NCI-H187 (cell line): ENCODE measurements around the gene RAD51B.

Experiments
- DNase-seq, 2 experiments: peaks; one replicate each; lab custom pipeline; 2025; lab: John Stamatoyannopoulos, UW

The RAD51B gene

GRCh38 chr14:68528040-68528687 lies 708.6 kb downstream of the RAD51B start:
- no peak for DNase-seq

GRCh38 chr14:68530443-68530842 lies 710.9 kb downstream of the RAD51B start:
- no peak for DNase-seq

DNA sequence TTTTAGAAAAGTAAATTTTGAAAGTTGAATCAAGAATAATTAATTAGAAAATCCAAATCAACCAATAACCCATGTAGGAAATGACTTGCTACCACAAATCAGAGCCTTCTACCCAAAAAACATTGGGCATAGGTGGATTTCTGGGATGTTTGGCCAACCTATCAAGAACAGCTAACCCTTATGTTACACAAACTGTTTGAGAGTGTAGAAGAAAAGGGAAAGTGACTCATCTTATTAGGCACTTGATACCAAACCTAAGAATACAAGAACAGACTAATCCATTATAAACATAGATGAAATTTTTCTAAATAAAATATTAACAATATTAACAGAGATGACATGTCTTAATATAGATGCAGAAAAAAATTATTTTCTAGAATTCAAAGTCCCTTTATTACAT lies 712.9 kb downstream of the RAD51B start:
- no peak for DNase-seq

DNA sequence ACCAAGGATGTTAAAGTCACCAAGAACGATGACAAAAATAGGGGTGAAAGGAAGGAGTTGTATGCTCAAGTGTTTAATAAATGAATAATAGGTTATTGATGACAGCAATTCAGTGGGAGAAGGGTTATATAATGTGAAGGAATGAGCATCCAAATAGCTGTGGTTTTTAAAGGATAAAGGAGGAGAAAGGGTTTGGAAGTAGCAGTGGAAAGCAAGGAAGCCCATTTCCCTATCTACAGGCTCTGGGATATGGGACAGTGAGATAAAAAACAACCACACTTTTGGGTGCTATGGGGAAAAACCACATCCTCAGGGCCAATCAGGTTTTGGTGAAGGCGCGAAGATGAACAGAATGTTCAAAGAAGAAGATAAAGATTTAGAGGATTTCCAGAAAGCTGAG lies 714.7 kb downstream of the RAD51B start:
- DNase-seq = no peak

GRCh38 chr14:68535404-68536017 lies 715.9 kb downstream of the RAD51B start:
- no peak for DNase-seq

GRCh38 chr14:68536018-68536410 lies 716.4 kb downstream of the RAD51B start:
- no peak for DNase-seq

- no peak for DNase-seq
These were observed 719.1 kb downstream of the RAD51B start for GRCh38 chr14:68538639-68539038.

DNA sequence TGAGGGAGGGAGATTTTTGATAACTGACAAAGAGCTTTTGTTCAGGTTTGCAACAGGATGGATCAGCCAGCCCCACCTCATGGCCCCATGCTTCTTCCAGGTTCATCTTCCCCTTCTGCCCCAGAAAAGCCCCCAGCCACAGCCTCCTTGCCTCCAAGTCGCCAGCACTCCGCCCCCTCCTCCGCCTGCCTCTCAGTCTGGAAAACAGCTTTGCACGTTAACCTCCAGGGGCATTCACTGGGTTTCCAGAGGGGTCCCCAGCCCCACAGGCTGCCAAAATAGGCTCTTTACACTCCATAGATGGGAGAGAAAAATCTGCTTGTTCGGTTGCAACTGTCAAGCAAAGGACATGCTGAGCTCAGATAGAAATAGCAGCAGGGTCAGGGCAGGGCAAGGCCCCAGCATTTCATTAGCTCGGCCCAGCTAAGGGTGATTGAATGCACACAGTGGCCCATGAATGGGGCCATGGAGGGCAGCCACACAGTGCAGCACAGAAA lies 719.7 kb downstream of the RAD51B start:
- no peak for DNase-seq

- DNase-seq = no peak
These were observed 720.2 kb downstream of the RAD51B start for GRCh38 chr14:68539789-68540188.

DNA sequence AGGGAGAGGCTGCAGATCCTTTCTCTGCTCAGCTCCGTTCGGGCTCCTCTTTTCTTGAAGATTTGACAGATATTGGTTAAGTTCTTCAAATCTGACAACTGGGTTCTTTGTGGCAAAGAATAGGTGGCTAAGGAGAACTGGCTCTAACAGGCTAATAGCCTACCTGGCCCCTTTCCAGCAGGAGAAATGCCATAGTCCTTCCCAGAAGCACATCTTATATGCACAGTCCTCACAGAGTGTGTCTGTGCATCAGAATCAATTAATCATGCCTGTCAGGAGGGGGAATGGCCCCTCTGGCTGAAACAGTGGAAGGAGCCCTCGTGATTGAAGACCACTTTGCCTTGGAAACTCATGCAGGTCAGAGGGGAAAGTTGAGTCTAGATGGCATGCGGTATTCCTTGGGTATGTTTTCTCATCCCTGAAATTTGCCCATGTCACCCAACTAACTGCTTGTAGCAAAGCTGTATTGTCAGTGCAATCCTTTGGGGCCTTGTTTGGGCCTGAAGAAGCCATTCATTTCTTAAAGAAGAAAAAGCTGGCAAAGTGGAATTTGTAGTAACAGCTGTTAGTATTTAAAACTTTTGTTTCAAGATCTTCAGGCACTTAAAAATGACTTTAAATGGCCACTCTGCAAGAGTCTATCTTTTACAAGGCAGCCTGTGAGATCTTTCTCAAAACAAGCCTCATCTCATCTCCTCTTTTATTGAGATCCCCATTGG lies 721.8 kb downstream of the RAD51B start:
- DNase-seq = no peak

- no peak for DNase-seq
These were observed 722.8 kb downstream of the RAD51B start for GRCh38 chr14:68542346-68542745.

GRCh38 chr14:68543516-68543915 lies 723.9 kb downstream of the RAD51B start:
- no peak for DNase-seq

- no peak for DNase-seq
These were observed 724.7 kb downstream of the RAD51B start for GRCh38 chr14:68544081-68544892.

DNA sequence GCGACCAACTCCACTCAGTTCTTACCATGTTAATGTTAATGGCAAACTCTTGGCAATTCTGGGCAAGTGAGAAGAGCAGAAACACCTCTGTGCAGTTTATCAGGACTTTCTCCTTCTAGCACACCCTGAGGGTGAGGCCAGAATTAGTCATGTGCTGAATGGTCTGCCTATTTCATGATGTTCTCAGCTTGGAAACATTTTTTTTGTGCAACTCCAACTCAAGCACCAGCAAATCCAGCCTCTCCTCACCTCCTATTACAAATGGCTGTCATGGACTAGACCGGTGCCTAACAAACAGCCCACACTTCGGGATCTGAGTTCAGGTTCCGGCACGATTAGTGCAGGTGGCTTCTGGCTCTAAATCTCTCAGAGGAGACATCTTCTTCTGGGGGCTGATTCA lies 727.3 kb downstream of the RAD51B start:
- no peak for DNase-seq

GRCh38 chr14:68547305-68548193 lies 728.0 kb downstream of the RAD51B start:
- no peak for DNase-seq

DNA sequence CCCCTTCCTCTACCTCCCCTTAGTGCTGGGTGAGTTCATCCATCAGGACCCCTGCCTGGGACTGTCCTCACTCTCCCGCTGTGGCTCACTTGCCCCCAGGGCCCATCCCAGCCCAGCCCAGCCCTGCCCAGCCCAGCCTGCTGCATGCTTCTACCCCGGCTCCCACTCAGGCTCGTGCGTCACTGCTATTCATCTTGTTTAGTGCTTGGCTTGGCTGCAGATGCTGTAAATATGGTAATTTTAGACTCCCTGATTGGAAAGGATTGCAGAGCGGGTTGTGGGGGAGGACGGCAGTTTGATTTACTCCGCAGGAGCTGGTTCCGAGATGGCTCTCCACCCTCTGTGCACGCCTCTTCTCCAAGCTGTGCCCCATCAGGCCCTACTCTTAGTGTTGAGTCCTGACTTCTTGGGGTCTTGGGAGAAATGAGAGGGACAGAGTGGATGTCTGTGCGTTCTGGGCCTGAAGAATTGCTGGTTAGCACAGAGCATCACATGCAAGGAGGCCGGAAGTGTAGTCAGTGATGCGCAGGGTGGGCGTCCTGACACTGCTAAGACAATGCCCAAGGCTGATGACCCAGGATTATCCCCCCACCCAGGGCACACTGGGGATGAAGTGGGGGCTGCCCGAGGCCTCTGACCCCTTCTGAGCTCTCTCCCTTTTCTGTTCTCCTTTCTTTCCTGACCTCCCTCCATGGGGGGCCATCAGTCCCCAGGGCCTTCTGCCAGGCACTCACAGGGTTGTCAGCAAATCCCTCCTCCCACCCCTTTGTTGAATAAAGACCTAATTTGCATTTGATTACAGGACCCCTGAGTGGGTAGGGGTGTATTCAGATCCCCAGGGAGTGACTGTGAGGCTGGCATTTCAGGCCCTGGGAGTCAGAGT lies 728.9 kb downstream of the RAD51B start:
- DNase-seq = no peak

DNA sequence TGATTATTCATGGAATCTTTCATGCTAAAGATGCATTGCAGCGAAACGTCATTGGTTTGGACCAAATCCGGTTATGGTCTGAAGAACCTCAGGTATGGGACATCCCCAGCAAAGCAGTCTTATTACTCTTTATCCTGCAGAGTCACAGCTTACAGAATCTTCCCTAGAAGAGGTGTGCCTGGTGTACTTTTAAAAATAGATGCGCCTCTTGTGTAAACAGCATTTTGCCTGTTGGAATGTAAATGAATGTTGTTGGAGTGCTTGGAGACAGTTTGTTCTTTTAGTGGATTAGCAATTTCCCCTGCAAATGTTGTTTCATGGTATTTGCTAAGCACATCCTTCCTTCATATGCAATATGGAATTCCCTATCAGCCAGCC lies 730.7 kb downstream of the RAD51B start:
- DNase-seq = no peak

GRCh38 chr14:68551045-68551683 lies 731.6 kb downstream of the RAD51B start:
- no peak for DNase-seq

DNA sequence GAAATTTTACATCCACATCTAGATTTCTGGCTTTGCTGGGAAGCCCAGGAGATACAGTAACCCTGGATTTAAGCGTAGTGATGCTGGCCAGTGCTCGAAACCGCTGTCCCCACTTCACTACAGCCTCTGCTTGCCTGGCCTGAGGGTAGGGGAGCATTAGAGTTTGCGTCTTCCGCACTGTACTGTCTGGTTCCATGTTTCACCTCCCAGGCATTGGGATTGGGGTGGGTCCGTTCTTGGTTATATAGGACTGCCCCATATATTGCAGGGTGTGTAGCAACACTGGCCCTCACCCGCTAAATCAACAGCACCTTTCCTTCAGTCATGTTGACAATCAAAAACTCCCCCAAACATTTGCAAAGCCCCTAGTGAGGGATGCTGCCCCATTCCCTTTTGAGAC lies 732.5 kb downstream of the RAD51B start:
- no peak for DNase-seq

- no peak for DNase-seq
These were observed 733.0 kb downstream of the RAD51B start for GRCh38 chr14:68552602-68553001.
